Measurements from ENCODE around the gene RNF125.
"Not testable (repeated sequence)": the region's sequence is repeated elsewhere in the genome, so short reads cannot be mapped to it uniquely, and the experiment has no call there.

RNF125 gene

GRCh38 chr18:32025744-32026143, 7.1 kb downstream of the RNF125 start:
- DNase-seq (ENCODE audit: low spot score): no peak

- no peak for DNase-seq (ENCODE audit: low spot score)
These were observed 8.0 kb downstream of the RNF125 start for GRCh38 chr18:32026491-32027086.

GRCh38 chr18:32029558-32029957, 10.9 kb downstream of the RNF125 start:
- no peak for DNase-seq (ENCODE audit: low spot score)

- no peak for DNase-seq (ENCODE audit: low spot score)
These were observed 14.0 kb downstream of the RNF125 start for GRCh38 chr18:32032609-32033008.

- no peak for DNase-seq (ENCODE audit: low spot score)
These were observed 18.0 kb downstream of the RNF125 start for GRCh38 chr18:32036506-32037180.

GRCh38 chr18:32037616-32038015, 19.0 kb downstream of the RNF125 start:
- DNase-seq (ENCODE audit: low spot score): no peak

- no peak for DNase-seq (ENCODE audit: low spot score)
These were observed 22.3 kb downstream of the RNF125 start for GRCh38 chr18:32040936-32041335.

GRCh38 chr18:32042337-32042736, 23.7 kb downstream of the RNF125 start:
- DNase-seq (ENCODE audit: low spot score): no peak

GRCh38 chr18:32048507-32049091, 30.0 kb downstream of the RNF125 start:
- DNase-seq (ENCODE audit: low spot score): no peak

- DNase-seq (ENCODE audit: low spot score): no peak
These were observed 31.0 kb downstream of the RNF125 start for GRCh38 chr18:32049393-32050171.

- peak; percentile 10 for DNase-seq (ENCODE audit: low spot score)
These were observed 38.2 kb downstream of the RNF125 start for GRCh38 chr18:32056613-32057358.

GRCh38 chr18:32057624-32058165, 39.1 kb downstream of the RNF125 start:
- no peak for DNase-seq (ENCODE audit: low spot score)

GRCh38 chr18:32060026-32060425, 41.4 kb downstream of the RNF125 start:
- no peak for DNase-seq (ENCODE audit: low spot score)

- no peak for DNase-seq (ENCODE audit: low spot score)
These were observed 48.9 kb downstream of the RNF125 start for GRCh38 chr18:32067375-32068167.

- DNase-seq (ENCODE audit: low spot score): no peak
These were observed 53.7 kb downstream of the RNF125 start for GRCh38 chr18:32072321-32072720.

- DNase-seq (ENCODE audit: low spot score): no peak
These were observed 55.6 kb downstream of the RNF125 start for GRCh38 chr18:32074206-32074605.

- no peak for DNase-seq (ENCODE audit: low spot score)
These were observed 60.2 kb downstream of the RNF125 start for GRCh38 chr18:32078845-32079244.

GRCh38 chr18:32081881-32082280, 63.3 kb downstream of the RNF125 start:
- DNase-seq (ENCODE audit: low spot score): no peak

GRCh38 chr18:32083781-32084180, 65.2 kb downstream of the RNF125 start:
- no peak for DNase-seq (ENCODE audit: low spot score)

GRCh38 chr18:32086881-32087280, 68.3 kb downstream of the RNF125 start:
- DNase-seq (ENCODE audit: low spot score): no peak

GRCh38 chr18:32090831-32091230, 72.2 kb downstream of the RNF125 start:
- not testable (repeated sequence) for DNase-seq (ENCODE audit: low spot score)
